GM23338 (cell line): ENCODE measurements around the gene SAMD10. TPM values are rescaled to one million over a fixed set of nuclear protein-coding genes. Genes with fewer than 3 reads are reported as not detected.
"Not testable (repeated sequence)": the region's sequence is repeated elsewhere in the genome, so short reads cannot be mapped to it uniquely, and the experiment has no call there.

Source experiments
- ATAC-seq: fragments of 200-7000 bp; cut with Tn5 transposase; 3 replicates; pipeline ENCODE4 v1.9.1; 2020
- DNase-seq: peaks from one replicate; pipeline ENCODE4 v3.0.0-alpha.2; 2015; ENCODE audit warnings: low spot score
- H2AFZ ChIP-seq: fragments of 200-600 bp; sonication (generic); 2 replicates; pipeline ENCODE4 v1.8.0; 2016; ENCODE audit warnings: antibody characterized with exemption, mild to moderate bottlenecking, moderate library complexity
- H3F3A ChIP-seq: fragments of 200-600 bp; sonication (generic); replicated peaks from 2 replicates; pipeline ENCODE4 v1.8.0; 2017; ENCODE audit warnings: antibody characterized with exemption, mixed run types, low read depth
- H3K27ac ChIP-seq: fragments of 200-600 bp; sonication (generic); 2 replicates; pipeline ENCODE4 v1.6.1; 2016; ENCODE audit warnings: low read depth
- H3K27me3 ChIP-seq: fragments of 200-600 bp; sonication (generic); 2 replicates; pipeline ENCODE4 v1.8.0; 2016; ENCODE audit warnings: mild to moderate bottlenecking, mixed run types, moderate library complexity; ENCODE audit not compliant: insufficient read depth
- H3K36me3 ChIP-seq: fragments of 200-600 bp; sonication (generic); 2 replicates; pipeline ENCODE4 v1.8.0; 2016; ENCODE audit warnings: mild to moderate bottlenecking; ENCODE audit not compliant: insufficient read depth
- H3K4me1 ChIP-seq: fragments of 200-600 bp; sonication (generic); 2 replicates; pipeline ENCODE4 v1.8.0; 2016; ENCODE audit warnings: mild to moderate bottlenecking, moderate library complexity; ENCODE audit not compliant: insufficient read depth
- H3K4me2 ChIP-seq: fragments of 200-600 bp; sonication (generic); 2 replicates; pipeline ENCODE4 v1.7.1; 2017; ENCODE audit warnings: mixed run types
- H3K4me3 ChIP-seq: fragments of 200-600 bp; sonication (generic); 2 replicates; pipeline ENCODE4 v1.6.1; 2016; ENCODE audit warnings: mixed run types
- H3K79me2 ChIP-seq: fragments of 200-600 bp; sonication (generic); replicated peaks from 2 replicates; pipeline ENCODE4 v1.8.0; 2017; ENCODE audit warnings: mild to moderate bottlenecking; ENCODE audit not compliant: insufficient read depth
- H3K9me2 ChIP-seq: fragments of 200-600 bp; sonication (generic); 2 replicates; pipeline ENCODE4 v1.8.0; 2017; ENCODE audit not compliant: insufficient read depth
- H4K20me1 ChIP-seq: fragments of 200-600 bp; sonication (generic); replicated peaks from 2 replicates; pipeline ENCODE4 v1.8.0; 2017; ENCODE audit warnings: mild to moderate bottlenecking; ENCODE audit not compliant: insufficient read depth
- H3K27ac Mint-ChIP-seq: 2 replicates; pipeline ENCODE4 v1.8.0; 2020; ENCODE audit warnings: inconsistent platforms, mild to moderate bottlenecking, moderate library complexity, mixed read lengths
- H3K27me3 Mint-ChIP-seq: 3 replicates; pipeline ENCODE4 v1.8.0; 2022; ENCODE audit warnings: low read depth, mild to moderate bottlenecking, moderate library complexity, mixed read lengths, inconsistent platforms; ENCODE audit not compliant: insufficient read depth, poor library complexity
- H3K36me3 Mint-ChIP-seq: 3 replicates; pipeline ENCODE4 v1.8.0; 2021; ENCODE audit warnings: low read depth, mild to moderate bottlenecking, inconsistent platforms, moderate library complexity, mixed read lengths
- H3K4me1 Mint-ChIP-seq: 3 replicates; pipeline ENCODE4 v1.8.0; 2020; ENCODE audit warnings: mild to moderate bottlenecking, inconsistent platforms, mixed read lengths
- H3K4me3 Mint-ChIP-seq: 3 replicates; pipeline ENCODE4 v1.8.0; 2021; ENCODE audit warnings: moderate library complexity, mild to moderate bottlenecking, inconsistent platforms, mixed read lengths
- H3K9me3 Mint-ChIP-seq: 3 replicates; pipeline ENCODE4 v1.8.0; 2020; ENCODE audit warnings: moderate library complexity, mild to moderate bottlenecking, inconsistent platforms, mixed read lengths
- ETS1 ChIP-seq: IDR thresholded peaks from 2 replicates; pipeline ENCODE4 v1.6.1; 2016; ENCODE audit warnings: antibody characterized with exemption
- EZH2phosphoT487 ChIP-seq: fragments of 200-600 bp; sonication (generic); IDR thresholded peaks from one replicate; pipeline ENCODE4 v1.8.1; 2018; ENCODE audit warnings: antibody characterized with exemption; ENCODE audit not compliant: unreplicated experiment
- JUNB ChIP-seq: IDR thresholded peaks from one replicate; pipeline ENCODE4 v1.6.1; 2016; ENCODE audit warnings: antibody characterized with exemption; ENCODE audit not compliant: unreplicated experiment
- POLR2AphosphoS5 ChIP-seq: IDR thresholded peaks from 2 replicates; pipeline ENCODE4 v1.6.1; 2016; ENCODE audit warnings: antibody characterized with exemption, low read depth
- STAT1 ChIP-seq: IDR thresholded peaks from one replicate; pipeline ENCODE4 v1.6.1; 2016; ENCODE audit warnings: antibody characterized with exemption; ENCODE audit not compliant: unreplicated experiment
- ZNF114 ChIP-seq: fragments of 250-450 bp; sonication (Bioruptor Pico); IDR thresholded peaks from 2 replicates; pipeline ENCODE4 v1.5.0; 2020; ENCODE audit warnings: mild to moderate bottlenecking, moderate library complexity
- ZNF462 ChIP-seq: fragments of 250-450 bp; sonication (Bioruptor Pico); IDR thresholded peaks from 2 replicates; pipeline ENCODE4 v1.5.0; 2020; ENCODE audit warnings: mild to moderate bottlenecking, moderate library complexity
- polyA plus RNA-seq: library from polyadenylated mRNA; unstranded; fragments of >200 nt; fragmentation: Nextera tagmentation; extraction: Ambion mirVana; gene quantifications from 2 replicates; pipeline ENCODE4 v1.2.1, GENCODE V29; 2016
- total RNA-seq: library from RNA; depleted of rRNA; stranded (reverse); fragments of >200 nt; shearing (Covaris generic); gene quantifications from 2 replicates; pipeline ENCODE4 v1.2.3, GENCODE V29; 2014

SAMD10 gene
- total and polyA plus RNA-seq, 2 experiments from 2014 or later = 2.1 to 7.3 TPM

- H3K9me2 ChIP-seq = no peaks in the 10 kb centered on the region
- no peak overlapping the region for H3K4me3 Mint-ChIP-seq
- no peak for ATAC-seq
- H3K79me2 ChIP-seq = no peaks in the 10 kb centered on the region
- no peaks in the 10 kb centered on the region for H4K20me1 ChIP-seq
- H3K27ac Mint-ChIP-seq = no peak overlapping the region
- H3K36me3 ChIP-seq = no peaks in the 10 kb centered on the region
- no peaks in the 10 kb centered on the region for H3K27me3 ChIP-seq
- no peaks in the 10 kb centered on the region for H3K9me3 Mint-ChIP-seq
- H2AFZ ChIP-seq = no peak overlapping the region
- DNase-seq = no peak
- H3F3A ChIP-seq = 0 out of 2 replicates have a peak, but pooled peaks cover 8% of the 10 kb centered on the region
- H3K4me1 Mint-ChIP-seq = peaks cover 21% of the 10 kb centered on the region
- H3K27me3 Mint-ChIP-seq = peaks cover 7% of the 10 kb centered on the region
- no peak overlapping the region for H3K4me3 ChIP-seq
- peaks cover 27% of the 10 kb centered on the region; the same call in 2 of the 3 replicates for H3K36me3 Mint-ChIP-seq
- TF ChIP-seq POLR2AphosphoS5 = no peak
- H3K27ac ChIP-seq = no peak overlapping the region
- peaks cover 18% of the 10 kb centered on the region for H3K4me1 ChIP-seq
- H3K4me2 ChIP-seq = no peak overlapping the region
These were observed 17.6 kb downstream of the SAMD10 start for GRCh38 chr20:63961664-63962425.

GRCh38 chr20:63960654-63961621 lies 18.5 kb downstream of the SAMD10 start:
- H3K9me3 Mint-ChIP-seq, H3K27me3 Mint-ChIP-seq, H3K27ac ChIP-seq, H3K27me3 ChIP-seq, H3K4me2 ChIP-seq, ATAC-seq, DNase-seq, H3K4me3 Mint-ChIP-seq, H3K27ac Mint-ChIP-seq, H3K4me3 ChIP-seq, H2AFZ ChIP-seq, H3K79me2 ChIP-seq, H4K20me1 ChIP-seq, H3K36me3 ChIP-seq, H3K9me2 ChIP-seq: not testable (repeated sequence)
- peaks cover 21% of the 10 kb centered on the region for H3K4me1 Mint-ChIP-seq
- peaks cover 18% of the 10 kb centered on the region for H3K4me1 ChIP-seq
- H3F3A ChIP-seq = 0 out of 2 replicates have a peak, but pooled peaks cover 11% of the 10 kb centered on the region
- H3K36me3 Mint-ChIP-seq = peaks cover 27% of the 10 kb centered on the region; the same call in 2 of the 3 replicates

- H2AFZ ChIP-seq = no peak overlapping the region
- 0 out of 2 replicates have a peak, but pooled peaks cover 11% of the 10 kb centered on the region for H3F3A ChIP-seq
- peaks cover 12% of the 10 kb centered on the region for H3K79me2 ChIP-seq
- Mint-ChIP-seq H3K4me1 (peaks cover 23% of the 10 kb centered on the region), H3K27me3 (peaks cover 9% of the 10 kb centered on the region), H3K9me3 (no peaks in the 10 kb centered on the region), H3K27ac (no peak overlapping the region; the same call in 1 of the 2 replicates), H3K36me3 (peaks cover 27% of the 10 kb centered on the region; the same call in 2 of the 3 replicates), H3K4me3 (no peak overlapping the region; the same call in 2 of the 3 replicates)
- no peaks in the 10 kb centered on the region for H3K27me3 ChIP-seq
- H3K4me3 ChIP-seq = no peak overlapping the region
- no peak overlapping the region for H3K4me2 ChIP-seq
- H3K4me1 ChIP-seq = peaks cover 18% of the 10 kb centered on the region
- H4K20me1 ChIP-seq = peaks cover 7% of the 10 kb centered on the region
- ATAC-seq (no peak), DNase-seq (no peak)
- H3K27ac ChIP-seq = no peak overlapping the region
- H3K36me3 ChIP-seq = no peaks in the 10 kb centered on the region
- H3K9me2 ChIP-seq = no peaks in the 10 kb centered on the region
- TF ChIP-seq ZNF114 (CRISPR knock-in tag) (no peak), ZNF462 (CRISPR knock-in tag) (no peak), ETS1 (no peak), STAT1 (no peak), EZH2phosphoT487 (no peak), JUNB (no peak)
These were observed 19.8 kb downstream of the SAMD10 start for GRCh38 chr20:63959699-63960075.
